CD14-positive monocyte (primary cell): ENCODE results near the gene SAMD14. TPM values are rescaled to one million over a fixed set of nuclear protein-coding genes. Genes with fewer than 3 reads are reported as not detected.

Experiments used
- DNase-seq, 3 donors: peaks; one replicate each; pipeline ENCODE4 v3.0.0-alpha.2; 2011 to 2022
- H2AFZ ChIP-seq: 2 replicates; pipeline ENCODE4 v1.6.0; 2012; ENCODE audit warnings: mild to moderate bottlenecking, low read depth, low read length, inconsistent platforms; ENCODE audit not compliant: insufficient read depth, poor library complexity, severe bottlenecking
- H3K27ac ChIP-seq, 2 donors: 1 replicate in 1 of 2; 2 replicates in 1 of 2; pipeline ENCODE4 v1.5.1; 2012 to 2013; ENCODE audit warnings: low read length in 2 of 2, control low read depth in 1 of 2, inconsistent platforms in 1 of 2, low read depth in 1 of 2, mild to moderate bottlenecking in 1 of 2
- H3K27me3 ChIP-seq, 2 donors: one replicate each; pipeline versions ENCODE4 v1.6.0 to v1.6.1; 2011 to 2013; ENCODE audit warnings: low read length in 2 of 2; ENCODE audit not compliant: control insufficient read depth in 2 of 2, insufficient read depth in 2 of 2
- H3K36me3 ChIP-seq, 2 donors: replicated peaks in 1 of 2; 1 replicate in 1 of 2; 2 replicates in 1 of 2; pipeline versions ENCODE4 v1.5.1 to v1.6.1; 2012 to 2013; ENCODE audit warnings: low read length in 2 of 2, control low read depth in 1 of 2, inconsistent platforms in 1 of 2, mild to moderate bottlenecking in 1 of 2; ENCODE audit not compliant: insufficient read depth in 2 of 2, control insufficient read depth in 1 of 2
- H3K4me1 ChIP-seq, 2 donors: 1 replicate in 1 of 2; 2 replicates in 1 of 2; pipeline versions ENCODE4 v1.5.1 to v1.6.1; 2012 to 2013; ENCODE audit warnings: low read length in 2 of 2, control low read depth in 1 of 2, inconsistent platforms in 1 of 2, mild to moderate bottlenecking in 1 of 2, moderate library complexity in 1 of 2; ENCODE audit not compliant: insufficient read depth in 2 of 2, control insufficient read depth in 1 of 2
- H3K4me2 ChIP-seq: replicated peaks from 2 replicates; pipeline ENCODE3; 2012; ENCODE audit warnings: low read length, moderate library complexity, mild to moderate bottlenecking; ENCODE audit not compliant: poor library complexity, severe bottlenecking; ENCODE audit errors: extremely low read depth
- H3K4me3 ChIP-seq, 3 experiments: fragments of 200-600 bp in 1 of 3; sonication (generic) in 1 of 3; replicated peaks in 1 of 3; 1 replicate in 2 of 3; 2 replicates in 1 of 3; pipeline ENCODE4 v1.5.1; 2011 to 2013; ENCODE audit warnings: low read length in 3 of 3, mild to moderate bottlenecking in 3 of 3, control low read depth in 2 of 3, low read depth in 2 of 3, inconsistent platforms in 1 of 3, moderate library complexity in 1 of 3
- H3K79me2 ChIP-seq: 2 replicates; pipeline ENCODE4 v1.6.0; 2012; ENCODE audit warnings: mild to moderate bottlenecking, control low read depth, inconsistent platforms, low read length, moderate library complexity; ENCODE audit not compliant: insufficient read depth
- H3K9ac ChIP-seq: 2 replicates; pipeline ENCODE4 v1.6.0; 2017; ENCODE audit warnings: low read length, mild to moderate bottlenecking; ENCODE audit not compliant: insufficient read depth, poor library complexity, severe bottlenecking
- H3K9me3 ChIP-seq, 2 donors: replicated peaks in 1 of 2; 1 replicate in 1 of 2; 2 replicates in 1 of 2; pipeline versions ENCODE4 v1.5.1 to v1.6.1; 2012 to 2013; ENCODE audit warnings: low read length in 2 of 2, control low read depth in 1 of 2; ENCODE audit not compliant: control insufficient read depth in 1 of 2, insufficient read depth in 1 of 2
- H4K20me1 ChIP-seq: 2 replicates; pipeline ENCODE4 v1.6.0; 2012; ENCODE audit warnings: mild to moderate bottlenecking, low read length, control low read depth, moderate library complexity; ENCODE audit not compliant: insufficient read depth
- H3K27ac Mint-ChIP-seq, 7 donors: one replicate each; pipeline ENCODE4 v1.8.0; 2020; ENCODE audit warnings: mild to moderate bottlenecking in 7 of 7, mixed read lengths in 7 of 7, moderate library complexity in 6 of 7, inconsistent platforms in 2 of 7
- H3K27me3 Mint-ChIP-seq, 3 donors: one replicate each; pipeline ENCODE4 v1.8.0; 2021 to 2022; ENCODE audit warnings: low read depth in 3 of 3, mild to moderate bottlenecking in 3 of 3, mixed read lengths in 3 of 3, moderate library complexity in 3 of 3, inconsistent platforms in 1 of 3
- H3K36me3 Mint-ChIP-seq, 2 donors: one replicate each; pipeline ENCODE4 v1.8.0; 2020; ENCODE audit warnings: mixed read lengths in 2 of 2, inconsistent platforms in 1 of 2, mild to moderate bottlenecking in 1 of 2
- H3K4me1 Mint-ChIP-seq: one replicate; pipeline ENCODE4 v1.8.0; 2020; ENCODE audit warnings: mild to moderate bottlenecking, mixed read lengths
- H3K4me3 Mint-ChIP-seq, 2 donors: one replicate each; pipeline ENCODE4 v1.8.0; 2020; ENCODE audit warnings: mild to moderate bottlenecking in 2 of 2, mixed read lengths in 2 of 2, moderate library complexity in 1 of 2
- H3K9me3 Mint-ChIP-seq, 7 donors: one replicate each; pipeline ENCODE4 v1.8.0; 2020 to 2022; ENCODE audit warnings: mixed read lengths in 7 of 7, mild to moderate bottlenecking in 6 of 7, moderate library complexity in 6 of 7, inconsistent platforms in 2 of 7
- CTCF ChIP-seq: fragments of 200-600 bp; IDR thresholded peaks from one replicate; pipeline ENCODE4 v1.8.0; 2022; ENCODE audit warnings: antibody characterized with exemption, mild to moderate bottlenecking
- WGBS: methylation state at CpG from one replicate; pipeline ENCODE4 v1.1.5; 2013; ENCODE audit warnings: missing lambda C conversion rate; ENCODE audit not compliant: insufficient coverage; 5-methylcytosine and 5-hydroxymethylcytosine counted together
- intact Hi-C, 2 donors: fragments of 100-400 bp; cut with micrococcal nuclease; formaldehyde crosslinking; loops; one replicate each; pipeline versions ENCODE4 v1.15.0 to v1.15.1; 2023
- polyA plus RNA-seq, 3 donors: library from polyadenylated mRNA; depleted of rRNA in 1 of 3; unstranded in 2 of 3; stranded (reverse) in 1 of 3; fragments of 300-500 nt in 2 of 3; fragments of >200 nt in 1 of 3; fragmentation: Illumina TruSeq in 2 of 3; gene quantifications; 1 replicate in 2 of 3; 2 replicates in 1 of 3; pipeline ENCODE4 v1.2.3, GENCODE V29; 2012 to 2021

SAMD14 gene
- polyA plus RNA-seq, 3 donors = 0.09 TPM; not detected in 2

GRCh38 chr17:50144845-50145531, 15.0 kb upstream of the SAMD14 start:
- peak overlapping the region; percentile 100 for H3K4me3 Mint-ChIP-seq
- peak overlapping the region; percentile 99 for H3K4me2 ChIP-seq
- peaks cover 72 to 80% of the 10 kb centered on the region in 2 donors for H3K4me1 ChIP-seq
- H3K9me3 ChIP-seq = no peaks in the 10 kb centered on the region
- intact Hi-C loops = no loop called here
- no peak for DNase-seq
- H3K36me3 ChIP-seq = peaks cover 55 to 67% of the 10 kb centered on the region in 2 donors
- TF ChIP-seq CTCF = no peak
- peaks cover 77% of the 10 kb centered on the region for H3K4me1 Mint-ChIP-seq
- H4K20me1 ChIP-seq = peaks cover 98% of the 10 kb centered on the region
- H3K4me3 ChIP-seq = peak overlapping the region in 2 of 3 experiments; percentile 83 to 100
- H3K27me3 ChIP-seq = no peaks in the 10 kb centered on the region
- H3K9me3 Mint-ChIP-seq = peaks cover 0 to 6% (median 1%) of the 10 kb centered on the region in 7 donors
- peak overlapping the region in 4 of 7 donors; percentile 31 to 73 (median 40) for H3K27ac Mint-ChIP-seq
- no peak overlapping the region for H2AFZ ChIP-seq
- 83% methylated on average over 11 of the region's 16 CpGs for WGBS
- H3K27ac ChIP-seq = peak overlapping the region in 1 of 2 donors; percentile 93
- no peak overlapping the region for H3K9ac ChIP-seq
- H3K27me3 Mint-ChIP-seq = peaks cover 0 to 2% (median 0%) of the 10 kb centered on the region in 3 donors
- peaks cover 96% of the 10 kb centered on the region for H3K79me2 ChIP-seq
- peaks cover 69 to 74% of the 10 kb centered on the region in 2 donors for H3K36me3 Mint-ChIP-seq

- peaks cover 81% of the 10 kb centered on the region for H3K4me1 Mint-ChIP-seq
- H3K27me3 ChIP-seq = no peaks in the 10 kb centered on the region
- H3K27ac ChIP-seq = peak overlapping the region in 1 of 2 donors; percentile 93
- peaks cover 0 to 2% (median 0%) of the 10 kb centered on the region in 3 donors for H3K27me3 Mint-ChIP-seq
- peak overlapping the region; percentile 99 for H3K4me2 ChIP-seq
- H3K9me3 ChIP-seq = no peaks in the 10 kb centered on the region
- WGBS = 83% methylated on average over 4 of the region's 6 CpGs
- intact Hi-C loops = no loop called here
- peaks cover 0 to 6% (median 1%) of the 10 kb centered on the region in 7 donors for H3K9me3 Mint-ChIP-seq
- H3K36me3 ChIP-seq = peaks cover 60 to 73% of the 10 kb centered on the region in 2 donors
- peak overlapping the region in 1 of 3 experiments; percentile 100 for H3K4me3 ChIP-seq
- no peak overlapping the region for H3K9ac ChIP-seq
- no peak overlapping the region for H2AFZ ChIP-seq
- H3K4me1 ChIP-seq = peaks cover 73 to 86% of the 10 kb centered on the region in 2 donors
- peaks cover 74 to 80% of the 10 kb centered on the region in 2 donors for H3K36me3 Mint-ChIP-seq
- H3K79me2 ChIP-seq = peaks cover 95% of the 10 kb centered on the region
- H3K4me3 Mint-ChIP-seq = peak overlapping the region in 1 of 2 donors; percentile 20
- no peak for TF ChIP-seq CTCF
- H4K20me1 ChIP-seq = peaks cover 98% of the 10 kb centered on the region
- DNase-seq = no peak
- H3K27ac Mint-ChIP-seq = peak overlapping the region in 2 of 7 donors; percentile 3 to 73
Measured at GRCh38 chr17:50144355-50144754, 14.4 kb upstream of the SAMD14 start.
